DND-41 (cell line): ENCODE measurements around the gene ABCC8.

ENCODE experiments used
- ATAC-seq: fragments of 200-7000 bp; cut with Tn5 transposase; 3 replicates; pipeline ENCODE4 v1.9.1; 2021; ENCODE audit warnings: low read depth; ENCODE audit not compliant: insufficient read depth
- DNase-seq: peaks from one replicate; pipeline ENCODE4 v3.0.0-alpha.2; 2020
- H2AFZ ChIP-seq: 2 replicates; pipeline ENCODE4 v1.6.0; 2012; ENCODE audit warnings: low read depth, low read length
- H3K27ac ChIP-seq: 2 replicates; pipeline ENCODE4 v1.5.1; 2012; ENCODE audit warnings: low read length, inconsistent platforms
- H3K27me3 ChIP-seq: fragments of 200-600 bp; sonication (generic); 2 replicates; pipeline ENCODE4 v1.6.0; 2012; ENCODE audit warnings: low read length, mild to moderate bottlenecking, inconsistent platforms; ENCODE audit not compliant: insufficient read depth, poor library complexity
- H3K36me3 ChIP-seq: 2 replicates; pipeline ENCODE4 v1.5.1; 2012; ENCODE audit warnings: low read length, inconsistent platforms; ENCODE audit not compliant: insufficient read depth
- H3K4me1 ChIP-seq: 2 replicates; pipeline ENCODE4 v1.5.1; 2012; ENCODE audit warnings: mild to moderate bottlenecking, low read length; ENCODE audit not compliant: insufficient read depth
- H3K4me2 ChIP-seq: 2 replicates; pipeline ENCODE4 v1.6.0; 2012; ENCODE audit warnings: mild to moderate bottlenecking, moderate library complexity, low read length, inconsistent platforms; ENCODE audit not compliant: insufficient read depth
- H3K4me3 ChIP-seq, 2 experiments: fragments of 200-600 bp in 1 of 2; shearing (Covaris generic) in 1 of 2; 2 replicates each; pipeline ENCODE4 v1.5.1; 2012 to 2016; ENCODE audit warnings: inconsistent platforms in 2 of 2, low read length in 2 of 2, mild to moderate bottlenecking in 2 of 2, low read depth in 1 of 2, moderate library complexity in 1 of 2
- H3K79me2 ChIP-seq: 2 replicates; pipeline ENCODE4 v1.6.0; 2012; ENCODE audit warnings: low read length, inconsistent platforms; ENCODE audit not compliant: insufficient read depth
- H3K9ac ChIP-seq: 2 replicates; pipeline ENCODE4 v1.6.0; 2012; ENCODE audit warnings: low read depth, mild to moderate bottlenecking, inconsistent platforms, low read length, moderate library complexity
- H3K9me3 ChIP-seq: 2 replicates; pipeline ENCODE4 v1.5.1; 2012; ENCODE audit warnings: low read length, moderate library complexity, mild to moderate bottlenecking, inconsistent platforms; ENCODE audit not compliant: insufficient read depth, severe bottlenecking
- H4K20me1 ChIP-seq: 2 replicates; pipeline ENCODE4 v1.6.0; 2012; ENCODE audit warnings: low read length; ENCODE audit not compliant: insufficient read depth
- EZH2 ChIP-seq: IDR thresholded peaks from 3 replicates; pipeline ENCODE4 v1.6.1; 2012; ENCODE audit warnings: borderline replicate concordance, low read depth, mild to moderate bottlenecking, moderate library complexity, low read length, inconsistent platforms; ENCODE audit not compliant: severe bottlenecking
- TF ChIP-seq, protein P1 (sequence below): IDR thresholded peaks from 2 replicates; pipeline ENCODE4 v1.5.1; 2012; ENCODE audit warnings: borderline replicate concordance, low read length, moderate library complexity, mild to moderate bottlenecking; ENCODE audit not compliant: poor library complexity, severe bottlenecking; ENCODE audit errors: extremely low read depth

ABCC8 gene

DNA sequence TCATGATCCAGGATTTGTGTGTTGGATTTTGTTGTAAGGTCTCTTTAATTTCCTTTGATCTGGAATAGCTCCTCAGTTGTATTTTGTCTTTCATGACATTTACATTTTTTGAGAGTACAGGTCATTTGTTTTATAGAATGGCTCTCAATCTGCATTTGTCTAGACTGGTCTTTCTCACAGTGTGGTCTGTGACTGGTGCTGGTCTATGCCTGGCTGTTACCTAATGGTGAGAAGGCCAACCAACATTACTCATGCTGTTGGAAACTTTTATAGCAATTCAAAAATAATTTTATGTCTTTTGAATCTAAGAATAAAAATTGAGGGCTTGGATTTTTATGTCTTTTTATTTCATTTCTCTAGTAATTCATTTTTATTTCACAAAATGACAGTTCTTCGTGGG is 129.0 kb downstream of the ABCC8 start:
- Histone ChIP-seq H3K9ac (no peak overlapping the region), H3K4me2 (no peak overlapping the region), H3K27me3 (peaks cover 10% of the 10 kb centered on the region), H2AFZ (no peak overlapping the region), H3K36me3 (peaks cover 56% of the 10 kb centered on the region), H3K4me3 (no peak overlapping the region), H3K9me3 (no peaks in the 10 kb centered on the region), H3K27ac (no peak overlapping the region), H4K20me1 (no peaks in the 10 kb centered on the region), H3K79me2 (0 out of 2 replicates have a peak, but pooled peaks cover 3% of the 10 kb centered on the region), H3K4me1 (peaks cover 19% of the 10 kb centered on the region)
- DNase-seq (no peak), ATAC-seq (no peak)
- no peak for TF ChIP-seq EZH2
- TF ChIP-seq, protein P1, sequence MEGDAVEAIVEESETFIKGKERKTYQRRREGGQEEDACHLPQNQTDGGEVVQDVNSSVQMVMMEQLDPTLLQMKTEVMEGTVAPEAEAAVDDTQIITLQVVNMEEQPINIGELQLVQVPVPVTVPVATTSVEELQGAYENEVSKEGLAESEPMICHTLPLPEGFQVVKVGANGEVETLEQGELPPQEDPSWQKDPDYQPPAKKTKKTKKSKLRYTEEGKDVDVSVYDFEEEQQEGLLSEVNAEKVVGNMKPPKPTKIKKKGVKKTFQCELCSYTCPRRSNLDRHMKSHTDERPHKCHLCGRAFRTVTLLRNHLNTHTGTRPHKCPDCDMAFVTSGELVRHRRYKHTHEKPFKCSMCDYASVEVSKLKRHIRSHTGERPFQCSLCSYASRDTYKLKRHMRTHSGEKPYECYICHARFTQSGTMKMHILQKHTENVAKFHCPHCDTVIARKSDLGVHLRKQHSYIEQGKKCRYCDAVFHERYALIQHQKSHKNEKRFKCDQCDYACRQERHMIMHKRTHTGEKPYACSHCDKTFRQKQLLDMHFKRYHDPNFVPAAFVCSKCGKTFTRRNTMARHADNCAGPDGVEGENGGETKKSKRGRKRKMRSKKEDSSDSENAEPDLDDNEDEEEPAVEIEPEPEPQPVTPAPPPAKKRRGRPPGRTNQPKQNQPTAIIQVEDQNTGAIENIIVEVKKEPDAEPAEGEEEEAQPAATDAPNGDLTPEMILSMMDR, result no peak

DNA sequence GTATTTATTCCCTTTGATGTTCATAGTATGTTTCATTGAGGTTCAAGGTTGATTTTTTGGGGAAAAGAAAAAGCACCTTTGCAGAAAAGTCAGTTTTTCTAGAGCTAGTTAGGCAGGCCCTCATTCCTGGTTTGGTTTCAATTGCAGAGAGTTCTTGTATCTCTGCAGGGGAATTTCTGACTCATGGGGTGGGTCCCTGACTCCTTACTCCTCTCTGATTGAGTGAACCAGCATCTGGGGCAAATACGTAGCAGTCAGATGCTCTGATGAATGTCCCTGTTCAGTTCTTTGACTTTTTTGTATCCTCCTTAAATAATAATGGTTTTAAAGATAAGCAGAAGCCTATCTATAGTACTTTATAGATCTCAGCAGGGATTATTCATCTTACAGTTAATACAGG is 132.7 kb downstream of the ABCC8 start:
- ATAC-seq (no peak), DNase-seq (no peak)
- 0 out of 2 replicates have a peak, but pooled peaks cover 5% of the 10 kb centered on the region for H3K79me2 ChIP-seq
- H3K36me3 ChIP-seq, result peaks cover 50% of the 10 kb centered on the region
- no peaks in the 10 kb centered on the region for H3K4me1 ChIP-seq
- no peaks in the 10 kb centered on the region for H3K27me3 ChIP-seq
- H3K27ac ChIP-seq, result no peak overlapping the region
- no peak overlapping the region for H3K4me3 ChIP-seq
- no peaks in the 10 kb centered on the region for H3K9me3 ChIP-seq
- no peak overlapping the region for H3K9ac ChIP-seq
- no peak for TF ChIP-seq EZH2
- H3K4me2 ChIP-seq, result no peak overlapping the region
- no peaks in the 10 kb centered on the region for H4K20me1 ChIP-seq
- H2AFZ ChIP-seq, result no peak overlapping the region

DNA sequence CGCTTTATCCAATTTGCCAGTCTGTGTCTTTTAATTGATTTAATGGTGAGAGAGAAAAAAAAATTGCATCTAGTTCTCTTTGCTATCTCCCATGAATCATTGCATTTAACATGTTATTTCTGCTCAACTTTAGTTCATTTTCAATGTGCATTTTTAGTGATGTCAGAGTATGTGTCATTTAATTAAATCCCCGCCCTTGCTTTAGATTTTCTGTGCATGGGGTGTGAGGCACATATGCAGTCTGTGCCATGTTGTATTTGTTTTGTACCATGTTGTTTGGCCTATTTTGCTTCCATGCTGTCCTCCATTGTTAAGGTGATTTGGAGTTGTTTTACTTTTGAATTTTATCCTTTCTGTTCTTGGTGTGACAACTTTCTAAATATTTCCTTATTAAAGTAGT is 133.4 kb downstream of the ABCC8 start:
- Histone ChIP-seq H3K36me3 (peaks cover 47% of the 10 kb centered on the region), H3K79me2 (0 out of 2 replicates have a peak, but pooled peaks cover 5% of the 10 kb centered on the region), H3K9ac (no peak overlapping the region), H3K4me2 (no peak overlapping the region), H3K4me3 (no peak overlapping the region), H3K27ac (no peak overlapping the region), H3K27me3 (no peaks in the 10 kb centered on the region), H4K20me1 (no peaks in the 10 kb centered on the region), H3K4me1 (no peaks in the 10 kb centered on the region), H2AFZ (no peak overlapping the region), H3K9me3 (no peaks in the 10 kb centered on the region)
- ATAC-seq (no peak), DNase-seq (no peak)
- no peak for TF ChIP-seq EZH2
- TF ChIP-seq, protein P1, result no peak
